Activated CD8-positive, alpha-beta T cell treated with anti-CD3 and anti-CD28 coated beads, Interleukin-2, amount 10 ng/mL, durations not matched to agents 7 days and 5 days (primary cell): Measurements from ENCODE around the gene EIF2B2. TPM values are rescaled to one million over a fixed set of nuclear protein-coding genes. Genes with fewer than 3 reads are reported as not detected.
A peak's percentile ranks its signal among the peaks of the same experiment; 100 is the strongest.

Source experiments
- ATAC-seq: fragments of 150-1000 bp; cut with Tn5 transposase; one replicate; pipeline ENCODE4 v1.10.0; 2021; ENCODE audit warnings: moderate library complexity
- CTCF ChIA-PET: fragments of 350-600 bp; sonication (Branson Sonifier 250); formaldehyde crosslinking; loops from one replicate; lab custom pipeline; 2021; ENCODE audit warnings: antibody characterized with exemption; lab: Charles Lee
- POLR2A ChIA-PET: fragments of 350-600 bp; sonication (Branson Sonifier 250); formaldehyde crosslinking; loops from one replicate; lab custom pipeline; 2021; ENCODE audit warnings: antibody characterized with exemption; lab: Charles Lee
- DNase-seq: peaks from one replicate; pipeline ENCODE4 v3.0.0-alpha.2; 2020
- H3K27ac Mint-ChIP-seq: one replicate; pipeline ENCODE4 v1.8.0; 2021; ENCODE audit warnings: mild to moderate bottlenecking, mixed read lengths
- H3K27me3 Mint-ChIP-seq: one replicate; pipeline ENCODE4 v1.8.0; 2021; ENCODE audit warnings: low read depth, mixed read lengths
- H3K36me3 Mint-ChIP-seq: one replicate; pipeline ENCODE4 v1.8.0; 2021; ENCODE audit warnings: low read depth, mixed read lengths
- H3K4me1 Mint-ChIP-seq: one replicate; pipeline ENCODE4 v1.8.0; 2021; ENCODE audit warnings: low read depth, mixed read lengths
- H3K4me3 Mint-ChIP-seq: one replicate; pipeline ENCODE4 v1.8.0; 2021; ENCODE audit warnings: mild to moderate bottlenecking, mixed read lengths
- H3K9me3 Mint-ChIP-seq: one replicate; pipeline ENCODE4 v1.8.0; 2022; ENCODE audit warnings: mixed read lengths; ENCODE audit not compliant: insufficient read depth
- total RNA-seq, 2 experiments: library from RNA; stranded (reverse); gene quantifications; one replicate each; pipeline ENCODE4 v1.2.3, GENCODE V29; 2021

Gene EIF2B2
- total RNA-seq, 2 experiments from 2014 or later: 49.1 to 51.0 TPM

- DNase-seq (no peak), ATAC-seq (no peak)
- Mint-ChIP-seq H3K27me3 (no peaks in the 10 kb centered on the region), H3K36me3 (peaks cover 19% of the 10 kb centered on the region), H3K4me3 (no peak overlapping the region), H3K9me3 (no peaks in the 10 kb centered on the region), H3K27ac (no peak overlapping the region), H3K4me1 (peaks cover 23% of the 10 kb centered on the region)
- POLR2A ChIA-PET: no interaction called here
- CTCF ChIA-PET: interaction anchor here (2.6 kb wide), 1 partner anchor 42 kb away, joined by 8 read pairs; no protein-coding TSS in a partner anchor
Observed at GRCh38 chr14:75046275-75046674, 43.6 kb downstream of the EIF2B2 start.

- Mint-ChIP-seq H3K27me3 (no peaks in the 10 kb centered on the region), H3K9me3 (no peaks in the 10 kb centered on the region), H3K4me1 (peaks cover 27% of the 10 kb centered on the region), H3K36me3 (peaks cover 19% of the 10 kb centered on the region), H3K4me3 (no peak overlapping the region), H3K27ac (no peak overlapping the region)
- ChIA-PET CTCF (interaction anchor here (1.4 to 2.6 kb wide), 2 partner anchors 41 to 105 kb away, joined by 3 to 8 read pairs; no protein-coding TSS in a partner anchor), POLR2A (no interaction called here)
- no peak for ATAC-seq
- DNase-seq: no peak
Observed at GRCh38 chr14:75046899-75047298, 44.2 kb downstream of the EIF2B2 start.

DNA sequence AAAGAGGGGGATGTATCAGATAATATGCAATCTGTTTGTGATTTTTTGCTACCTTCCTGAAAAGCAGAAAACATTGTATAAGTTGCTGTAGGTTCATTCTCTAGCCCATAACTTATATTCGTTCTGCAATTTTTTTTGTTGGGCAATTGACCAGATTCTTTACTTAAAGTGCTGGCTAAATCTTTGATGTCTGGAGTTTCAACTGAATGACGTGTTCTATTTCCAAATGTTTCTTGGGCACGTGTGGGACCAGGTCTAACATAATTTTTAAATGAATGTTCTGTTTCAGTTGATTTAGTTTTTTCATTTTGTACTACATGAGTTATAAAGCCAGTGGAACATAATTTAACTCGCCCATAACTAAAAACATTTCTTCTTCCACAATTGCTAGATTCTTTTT, 44.8 kb downstream of the EIF2B2 start:
- Mint-ChIP-seq H3K4me3 (no peak overlapping the region), H3K9me3 (no peaks in the 10 kb centered on the region), H3K27me3 (no peaks in the 10 kb centered on the region), H3K27ac (no peak overlapping the region), H3K4me1 (peaks cover 31% of the 10 kb centered on the region), H3K36me3 (peaks cover 23% of the 10 kb centered on the region)
- ChIA-PET CTCF (interaction anchor here (1.4 to 2.9 kb wide), 4 partner anchors 16 to 106 kb away, joined by 3 to 11 read pairs (median 6); partner anchors contain the start of gene ACYP1), POLR2A (no interaction called here)
- ATAC-seq (no peak), DNase-seq (no peak)

DNA sequence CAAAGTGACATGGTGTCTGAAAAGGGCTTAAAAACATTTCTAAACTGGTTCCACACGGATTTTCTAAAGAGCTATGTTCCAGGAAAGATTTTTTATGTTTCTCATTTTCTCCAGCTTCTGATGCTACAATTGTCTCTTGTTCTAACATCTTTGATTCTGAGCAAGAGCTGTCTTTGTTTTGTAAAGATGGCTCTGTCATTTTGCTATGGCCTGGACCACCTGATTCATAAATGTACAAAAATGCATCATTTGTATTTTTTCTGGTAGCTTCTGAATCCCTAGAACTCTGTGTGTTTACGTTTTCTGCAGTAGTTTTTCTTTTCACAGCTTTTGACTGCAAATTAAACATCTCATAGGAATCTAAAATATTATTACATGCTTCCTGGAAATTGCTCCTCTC, 45.4 kb downstream of the EIF2B2 start:
- H3K4me1 Mint-ChIP-seq: peaks cover 37% of the 10 kb centered on the region
- ChIA-PET POLR2A (interaction anchor here (0.7 to 1.0 kb wide), 2 partner anchors 15 to 46 kb away, joined by 3 to 4 read pairs; partner anchors contain the start of gene EIF2B2), CTCF (interaction anchor here (1.3 to 2.9 kb wide), 6 partner anchors 16 to 107 kb away, joined by 3 to 11 read pairs (median 6); partner anchors contain the start of gene ACYP1)
- H3K9me3 Mint-ChIP-seq: no peaks in the 10 kb centered on the region
- no peak overlapping the region for H3K4me3 Mint-ChIP-seq
- H3K27ac Mint-ChIP-seq: no peak overlapping the region
- no peak for DNase-seq
- no peaks in the 10 kb centered on the region for H3K27me3 Mint-ChIP-seq
- H3K36me3 Mint-ChIP-seq: peaks cover 29% of the 10 kb centered on the region
- no peak for ATAC-seq

DNA sequence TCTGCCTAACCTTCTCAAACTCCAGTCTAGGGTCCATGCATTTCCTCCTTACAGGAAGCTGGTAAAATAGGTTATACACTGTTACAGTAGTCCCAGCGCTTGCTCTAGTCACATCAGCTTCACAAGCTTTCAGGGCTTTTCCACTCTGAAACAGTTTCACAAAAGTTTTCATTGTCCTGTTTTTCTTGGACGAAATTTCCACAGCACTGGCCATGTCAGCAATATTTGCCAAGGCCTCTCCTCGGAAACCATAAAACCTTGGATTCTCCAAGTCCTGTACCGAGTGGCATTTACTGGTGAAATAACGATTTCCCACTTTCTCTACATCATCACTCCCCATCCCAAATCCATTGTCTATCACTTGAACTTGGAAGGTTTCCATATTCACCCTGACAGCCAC, 46.4 kb downstream of the EIF2B2 start:
- Mint-ChIP-seq H3K9me3 (no peaks in the 10 kb centered on the region), H3K36me3 (peaks cover 38% of the 10 kb centered on the region), H3K27me3 (no peaks in the 10 kb centered on the region), H3K4me1 (peaks cover 47% of the 10 kb centered on the region), H3K27ac (no peak overlapping the region), H3K4me3 (no peak overlapping the region)
- no peak for ATAC-seq
- CTCF ChIA-PET: interaction anchor here (0.9 to 2.9 kb wide), 6 partner anchors 15 to 103 kb away, joined by 3 to 11 read pairs (median 6); partner anchors contain the start of gene ACYP1
- POLR2A ChIA-PET: interaction anchor here (1.3 kb wide), 1 partner anchor 14 kb away, joined by 5 read pairs; the partner anchor contains the start of gene ACYP1
- DNase-seq: no peak

DNA sequence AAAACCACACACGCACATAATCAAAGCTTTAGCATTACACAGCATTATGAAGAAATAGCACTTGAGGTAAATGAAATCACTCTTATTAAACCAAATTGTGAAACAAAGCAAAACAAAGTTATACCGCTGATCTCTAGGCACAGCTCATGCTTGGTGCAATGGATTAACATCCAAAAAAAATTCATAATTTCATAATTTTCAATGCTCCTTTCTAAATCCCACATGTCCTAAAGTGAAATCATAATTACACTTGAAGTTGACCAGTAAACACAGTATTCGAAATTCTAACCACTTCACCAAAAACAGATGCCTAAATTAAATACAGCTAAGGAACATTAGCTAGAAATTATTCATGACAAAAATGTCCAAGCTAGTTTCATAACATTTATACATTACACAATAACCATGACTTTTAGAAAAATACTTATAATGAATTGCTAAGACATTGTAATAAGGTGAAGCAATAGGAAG, 47.0 kb downstream of the EIF2B2 start:
- CTCF ChIA-PET: interaction anchor here (0.6 to 2.9 kb wide), 5 partner anchors 14 to 102 kb away, joined by 3 to 11 read pairs (median 8); partner anchors contain the start of gene ACYP1

DNA sequence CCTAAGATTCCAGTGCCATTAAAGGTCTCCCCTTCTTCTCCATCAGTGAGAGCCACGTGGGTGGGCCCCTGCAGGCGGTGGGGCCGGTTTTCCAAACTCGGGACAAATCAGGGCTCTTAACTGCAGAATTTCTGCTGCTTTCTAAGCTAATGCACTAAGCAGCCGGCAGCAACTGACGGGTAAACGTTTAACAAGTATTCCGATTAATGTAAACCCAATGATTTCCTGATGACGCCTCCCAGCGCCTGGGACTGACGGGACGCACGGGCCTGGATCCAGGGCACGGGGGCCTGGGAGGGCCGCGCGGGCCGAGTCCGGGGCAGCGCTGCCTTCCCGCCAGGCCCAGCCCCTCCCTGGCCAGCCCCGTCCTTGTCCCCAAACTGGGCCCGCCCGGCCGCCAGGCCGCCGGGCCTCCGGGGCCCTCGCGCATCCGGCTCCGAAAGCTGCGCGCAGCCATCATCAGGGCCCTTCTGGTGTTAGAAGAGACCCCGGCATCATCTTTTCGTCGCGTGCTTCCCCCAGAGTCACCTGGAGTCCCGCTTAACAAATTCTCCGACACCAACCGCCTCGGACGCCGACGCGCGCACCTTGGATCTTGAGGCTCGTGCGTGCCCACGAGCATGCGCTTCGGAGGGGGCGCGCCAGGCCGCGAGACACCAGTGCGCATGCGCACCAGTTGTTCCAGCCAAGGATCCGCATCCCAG, 48.3 kb downstream of the EIF2B2 start, which contains the start of gene MLH3:
Gene MLH3 (minus strand): TSS at position 616 of the 704 bp plus-strand sequence. CDS start 1,812 bp downstream, outside the sequence.
- DNase-seq (peak; percentile 81), ATAC-seq (peak; percentile 89)
- Mint-ChIP-seq H3K27me3 (no peaks in the 10 kb centered on the region), H3K27ac (peak within 1 kb of the TSS; percentile 91), H3K9me3 (no peaks in the 10 kb centered on the region), H3K4me3 (peak within 1 kb of the TSS; percentile 83), H3K4me1 (peaks cover 50% of the 10 kb centered on the region), H3K36me3 (peaks cover 50% of the 10 kb centered on the region)
- ChIA-PET CTCF (interaction anchor here (1.1 to 2.9 kb wide), 7 partner anchors 13 to 109 kb away, joined by 3 to 12 read pairs (median 3); partner anchors contain the start of genes ACYP1 and ZC2HC1C), POLR2A (interaction anchor here (0.7 to 1.4 kb wide), 2 partner anchors 19 to 49 kb away, joined by 3 read pairs; partner anchors contain the start of gene ZC2HC1C)

More for the DNA sequence above, 47.0 kb downstream of the EIF2B2 start:
- DNase-seq: no peak
- no peak overlapping the region for H3K27ac Mint-ChIP-seq
- POLR2A ChIA-PET: interaction anchor here (0.6 to 1.3 kb wide), 2 partner anchors 14 to 20 kb away, joined by 4 to 5 read pairs; partner anchors contain the start of genes ACYP1 and ZC2HC1C
- peak overlapping the region; percentile 36 for H3K4me3 Mint-ChIP-seq
- no peaks in the 10 kb centered on the region for H3K9me3 Mint-ChIP-seq
- ATAC-seq: no peak
- H3K4me1 Mint-ChIP-seq: peaks cover 47% of the 10 kb centered on the region
- no peaks in the 10 kb centered on the region for H3K27me3 Mint-ChIP-seq
- peaks cover 42% of the 10 kb centered on the region for H3K36me3 Mint-ChIP-seq

DNA sequence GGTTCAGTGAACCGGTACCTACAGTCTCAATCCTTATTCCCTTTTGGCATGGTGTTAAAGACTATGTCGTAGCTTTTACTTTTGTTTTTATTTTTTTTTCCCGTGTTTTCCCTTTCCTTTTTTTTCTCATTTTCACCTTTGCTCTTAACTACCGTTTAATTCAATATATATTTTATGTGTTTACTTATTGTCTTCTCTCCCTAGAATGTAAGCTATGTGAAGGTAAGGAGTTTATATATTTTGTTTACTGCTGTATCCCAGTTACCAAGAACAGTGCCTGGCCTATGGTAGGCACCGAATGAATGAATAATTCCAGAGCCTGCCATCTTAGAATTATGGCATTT, 48.8 kb downstream of the EIF2B2 start:
- CTCF ChIA-PET: interaction anchor here (1.1 to 2.9 kb wide), 6 partner anchors 12 to 110 kb away, joined by 3 to 12 read pairs (median 3); partner anchors contain the start of genes ACYP1 and ZC2HC1C

GRCh38 chr14:75053396-75054291, 50.9 kb downstream of the EIF2B2 start:
- ChIA-PET CTCF (interaction anchor here (2.9 kb wide), 1 partner anchor 10 kb away, joined by 12 read pairs; the partner anchor contains the start of gene ACYP1), POLR2A (no interaction called here)
- Mint-ChIP-seq H3K4me1 (peaks cover 52% of the 10 kb centered on the region), H3K27ac (no peak overlapping the region), H3K4me3 (no peak overlapping the region), H3K27me3 (no peaks in the 10 kb centered on the region), H3K9me3 (no peaks in the 10 kb centered on the region), H3K36me3 (peaks cover 57% of the 10 kb centered on the region)
- DNase-seq: no peak
- no peak for ATAC-seq

More for the DNA sequence above, 48.8 kb downstream of the EIF2B2 start:
- no peaks in the 10 kb centered on the region for H3K27me3 Mint-ChIP-seq
- H3K4me3 Mint-ChIP-seq: peak overlapping the region; percentile 83
- DNase-seq (no peak), ATAC-seq (no peak)
- no peaks in the 10 kb centered on the region for H3K9me3 Mint-ChIP-seq
- peaks cover 54% of the 10 kb centered on the region for H3K36me3 Mint-ChIP-seq
- POLR2A ChIA-PET: interaction anchor here (0.6 to 1.4 kb wide), 2 partner anchors 13 to 18 kb away, joined by 3 read pairs; partner anchors contain the start of gene ZC2HC1C
- peak overlapping the region; percentile 91 for H3K27ac Mint-ChIP-seq
- peaks cover 53% of the 10 kb centered on the region for H3K4me1 Mint-ChIP-seq

DNA sequence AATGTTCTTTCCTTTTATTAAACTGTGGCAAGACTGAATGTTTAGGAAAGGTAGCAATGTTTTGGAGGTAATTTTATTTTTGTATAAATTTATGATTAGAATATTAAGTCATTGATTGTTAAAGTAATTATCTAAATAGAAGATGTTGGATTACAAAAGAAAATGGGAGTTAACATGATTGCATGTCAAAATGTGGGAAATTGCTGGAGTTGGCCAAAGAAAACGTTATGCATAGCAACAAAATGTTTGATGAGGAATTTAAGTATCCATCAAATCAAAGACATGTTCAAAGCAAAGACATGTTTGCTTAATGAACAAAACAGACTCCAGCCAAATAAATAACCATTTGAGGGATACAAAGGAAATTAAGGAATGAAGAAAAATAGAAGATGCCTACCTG, 51.7 kb downstream of the EIF2B2 start:
- POLR2A ChIA-PET: no interaction called here
- H3K9me3 Mint-ChIP-seq: no peaks in the 10 kb centered on the region
- no peak overlapping the region for H3K27ac Mint-ChIP-seq
- peaks cover 54% of the 10 kb centered on the region for H3K4me1 Mint-ChIP-seq
- CTCF ChIA-PET: no interaction called here
- ATAC-seq (no peak), DNase-seq (no peak)
- H3K4me3 Mint-ChIP-seq: no peak overlapping the region
- peaks cover 60% of the 10 kb centered on the region for H3K36me3 Mint-ChIP-seq
- no peaks in the 10 kb centered on the region for H3K27me3 Mint-ChIP-seq

DNA sequence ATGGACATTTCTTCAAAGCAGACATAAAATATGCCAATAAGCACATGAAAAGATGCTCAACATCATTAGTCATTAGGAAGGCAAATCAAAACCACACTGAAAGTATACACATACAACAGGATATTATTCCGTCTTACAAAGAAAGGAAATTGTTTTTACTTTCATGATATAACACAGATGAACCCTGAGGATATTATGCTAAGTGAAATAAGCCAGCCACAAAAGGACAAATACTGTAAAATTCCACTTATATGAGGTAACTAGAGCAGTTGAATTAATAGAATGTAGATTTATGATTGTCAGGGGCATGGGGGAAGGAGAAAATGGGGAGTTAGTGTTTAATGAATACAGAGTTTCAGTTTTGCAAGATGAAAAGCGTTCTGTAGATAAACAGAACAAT, 56.9 kb downstream of the EIF2B2 start:
- CTCF ChIA-PET: no interaction called here
- no peak overlapping the region for H3K27ac Mint-ChIP-seq

More for the DNA sequence above, 56.9 kb downstream of the EIF2B2 start:
- POLR2A ChIA-PET: no interaction called here
- H3K4me1 Mint-ChIP-seq: peaks cover 48% of the 10 kb centered on the region
- no peaks in the 10 kb centered on the region for H3K27me3 Mint-ChIP-seq
- no peak for ATAC-seq
- H3K4me3 Mint-ChIP-seq: no peak overlapping the region
- no peak for DNase-seq
- H3K36me3 Mint-ChIP-seq: peaks cover 62% of the 10 kb centered on the region
- H3K9me3 Mint-ChIP-seq: no peaks in the 10 kb centered on the region
